Measurements from ENCODE around the gene AKT3.

Gene AKT3

DNA sequence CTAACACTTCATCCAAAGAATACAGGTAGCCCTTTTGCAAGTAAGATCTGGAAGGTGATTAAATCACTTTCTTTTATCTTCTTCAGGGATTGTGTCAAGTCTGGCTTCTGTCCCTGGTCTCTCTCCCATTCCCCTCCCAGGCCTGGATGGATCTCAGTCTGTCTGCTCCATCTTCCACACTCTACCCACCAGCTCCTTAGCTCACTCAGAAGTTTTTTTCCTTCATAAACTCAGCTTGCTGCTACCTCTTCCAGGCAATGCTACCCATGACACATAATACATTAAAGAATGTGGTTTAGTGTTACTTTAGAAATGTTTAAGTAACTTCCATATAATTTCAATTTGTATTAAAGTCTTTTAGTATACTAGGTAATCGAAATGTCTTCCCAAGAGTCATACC is 133.1 kb downstream of the AKT3 start:
- H3K36me3 ChIP-seq (ENCODE audit: insufficient read depth, low read length): no peaks in the 10 kb centered on the region
- no peaks in the 10 kb centered on the region for H3K9me3 ChIP-seq (ENCODE audit: insufficient read depth, low read depth, low read length)
- no peaks in the 10 kb centered on the region for H3K4me1 ChIP-seq (ENCODE audit: insufficient read depth, low read length, poor library complexity, severe bottlenecking)
- no peaks in the 10 kb centered on the region for H3K79me2 ChIP-seq (ENCODE audit: insufficient read depth, low read length)
- no peak overlapping the region for H3K4me2 ChIP-seq (ENCODE audit: low read depth, low read length, poor library complexity, severe bottlenecking)
- no peaks in the 10 kb centered on the region for H4K20me1 ChIP-seq (ENCODE audit: insufficient read depth, low read length, poor library complexity, severe bottlenecking)
- H3K4me3 ChIP-seq (ENCODE audit: low read length, poor library complexity, severe bottlenecking): no peak overlapping the region
- TF ChIP-seq EZH2phosphoT487 (IDR thresholded peaks at IDR 0.05; ENCODE audit: borderline replicate concordance) (no peak), CTCF (conservative IDR thresholded peaks at IDR 0.05; ENCODE audit: low read length) (no peak)
- no peaks in the 10 kb centered on the region for H3F3A ChIP-seq (ENCODE audit: low read depth)
- H3K27me3 ChIP-seq (ENCODE audit: insufficient read depth, low read length, poor library complexity, severe bottlenecking): no peaks in the 10 kb centered on the region
- H3K9me2 ChIP-seq (replicated peaks; ENCODE audit: low read depth, low read length): no peaks in the 10 kb centered on the region
- H2AFZ ChIP-seq (ENCODE audit: low read length): no peak overlapping the region
- H3K9ac ChIP-seq (ENCODE audit: low read depth, low read length, poor library complexity, severe bottlenecking): no peak overlapping the region

DNA sequence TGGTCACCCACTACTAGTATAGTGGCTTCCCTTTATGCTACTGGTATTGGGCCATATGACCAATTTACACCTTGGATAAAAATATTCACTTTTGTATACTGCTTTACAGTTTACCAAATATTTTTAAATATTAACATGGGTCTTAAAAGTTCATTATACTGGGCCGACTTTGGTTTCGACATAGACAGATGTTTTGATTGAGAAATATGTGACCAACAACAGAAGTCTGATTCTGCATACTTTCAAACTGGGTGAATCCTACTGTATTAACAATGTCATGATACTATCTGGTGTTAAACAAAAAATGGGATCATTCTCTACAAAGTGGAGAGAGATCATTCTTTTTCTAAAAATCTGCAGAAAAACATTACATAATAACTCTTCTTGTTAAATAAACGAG is 134.8 kb downstream of the AKT3 start:
- H3K9ac ChIP-seq (ENCODE audit: low read depth, low read length, poor library complexity, severe bottlenecking): no peak overlapping the region
- H3K9me3 ChIP-seq (ENCODE audit: insufficient read depth, low read depth, low read length): no peaks in the 10 kb centered on the region
- TF ChIP-seq CTCF (conservative IDR thresholded peaks at IDR 0.05; ENCODE audit: low read length): no peak
- no peak for TF ChIP-seq EZH2phosphoT487 (IDR thresholded peaks at IDR 0.05; ENCODE audit: borderline replicate concordance)
- no peaks in the 10 kb centered on the region for H3K9me2 ChIP-seq (replicated peaks; ENCODE audit: low read depth, low read length)
- no peaks in the 10 kb centered on the region for H3K4me1 ChIP-seq (ENCODE audit: insufficient read depth, low read length, poor library complexity, severe bottlenecking)
- no peak overlapping the region for H3K4me3 ChIP-seq (ENCODE audit: low read length, poor library complexity, severe bottlenecking)
- H3F3A ChIP-seq (ENCODE audit: low read depth): no peaks in the 10 kb centered on the region
- no peak overlapping the region for H2AFZ ChIP-seq (ENCODE audit: low read length)
- H3K27me3 ChIP-seq (ENCODE audit: insufficient read depth, low read length, poor library complexity, severe bottlenecking): no peaks in the 10 kb centered on the region
- H3K36me3 ChIP-seq (ENCODE audit: insufficient read depth, low read length): no peaks in the 10 kb centered on the region
- H3K79me2 ChIP-seq (ENCODE audit: insufficient read depth, low read length): no peaks in the 10 kb centered on the region
- H4K20me1 ChIP-seq (ENCODE audit: insufficient read depth, low read length, poor library complexity, severe bottlenecking): no peaks in the 10 kb centered on the region
- no peak overlapping the region for H3K4me2 ChIP-seq (ENCODE audit: low read depth, low read length, poor library complexity, severe bottlenecking)

DNA sequence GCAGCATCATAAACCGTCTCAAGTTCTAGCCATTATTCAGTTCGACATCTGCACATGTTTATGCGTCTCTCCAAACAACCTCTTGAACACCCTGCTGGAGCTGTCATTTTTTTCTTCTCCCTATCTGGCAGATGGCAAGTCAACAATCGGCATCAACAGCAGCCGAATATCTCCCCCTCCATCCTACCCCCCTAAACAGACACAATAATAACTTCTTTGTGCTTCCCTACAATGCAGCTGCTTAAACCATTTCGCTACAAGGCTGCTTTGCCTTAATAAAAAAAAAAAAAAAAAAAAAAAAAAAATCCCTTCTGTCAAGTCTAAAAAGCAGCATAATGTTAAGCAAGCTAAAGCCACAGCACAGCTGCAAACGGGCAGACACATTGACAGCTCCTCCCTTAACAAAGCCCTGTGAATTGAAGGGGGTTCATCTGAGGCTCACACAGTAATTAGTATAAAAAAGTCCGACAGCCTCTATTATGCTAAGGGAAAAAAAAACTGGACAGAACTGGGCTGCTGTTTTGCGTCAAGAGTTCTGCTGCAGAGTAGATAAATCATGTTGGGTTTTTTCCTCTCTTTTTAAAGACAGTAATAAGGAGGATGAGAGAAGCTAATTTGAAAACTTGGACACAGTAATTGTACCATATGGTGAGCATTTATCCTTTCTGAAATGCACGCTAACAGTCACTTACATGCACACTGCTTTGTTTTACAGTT is 136.4 kb downstream of the AKT3 start:
- no peak overlapping the region for H3K4me2 ChIP-seq (ENCODE audit: low read depth, low read length, poor library complexity, severe bottlenecking)
- H3K9me2 ChIP-seq (replicated peaks; ENCODE audit: low read depth, low read length): no peaks in the 10 kb centered on the region
- H3K79me2 ChIP-seq (ENCODE audit: insufficient read depth, low read length): no peaks in the 10 kb centered on the region
- no peaks in the 10 kb centered on the region for H3K9me3 ChIP-seq (ENCODE audit: insufficient read depth, low read depth, low read length)
- H4K20me1 ChIP-seq (ENCODE audit: insufficient read depth, low read length, poor library complexity, severe bottlenecking): no peaks in the 10 kb centered on the region
- H3K27me3 ChIP-seq (ENCODE audit: insufficient read depth, low read length, poor library complexity, severe bottlenecking): no peaks in the 10 kb centered on the region
- TF ChIP-seq CTCF (conservative IDR thresholded peaks at IDR 0.05; ENCODE audit: low read length): no peak
- TF ChIP-seq EZH2phosphoT487 (IDR thresholded peaks at IDR 0.05; ENCODE audit: borderline replicate concordance): no peak
- H3K9ac ChIP-seq (ENCODE audit: low read depth, low read length, poor library complexity, severe bottlenecking): no peak overlapping the region
- no peak overlapping the region for H3K4me3 ChIP-seq (ENCODE audit: low read length, poor library complexity, severe bottlenecking)
- no peaks in the 10 kb centered on the region for H3F3A ChIP-seq (ENCODE audit: low read depth)
- H3K36me3 ChIP-seq (ENCODE audit: insufficient read depth, low read length): no peaks in the 10 kb centered on the region
- H2AFZ ChIP-seq (ENCODE audit: low read length): no peak overlapping the region
- no peaks in the 10 kb centered on the region for H3K4me1 ChIP-seq (ENCODE audit: insufficient read depth, low read length, poor library complexity, severe bottlenecking)
